VCaP (cell line): Measurements from ENCODE around the gene ZDHHC11B.
"Not testable (repeated sequence)": the region's sequence is repeated elsewhere in the genome, so short reads cannot be mapped to it uniquely, and the experiment has no call there.

Experiments used
- H3K27ac ChIP-seq: fragments of 450-650 bp; 2 replicates; pipeline ENCODE4 v1.5.1; 2017
- CTCF ChIP-seq: fragments of 450-650 bp; conservative IDR thresholded peaks from 2 replicates; pipeline ENCODE4 v1.5.1; 2017; ENCODE audit warnings: mild to moderate bottlenecking, moderate library complexity

The ZDHHC11B gene

GRCh38 chr5:746258-746761 is 38.2 kb downstream of the ZDHHC11B start:
- no peak overlapping the region for H3K27ac ChIP-seq
- TF ChIP-seq CTCF: 0 out of 2 replicates have a peak, but pooled peaks have one; percentile 15

- H3K27ac ChIP-seq: not testable (repeated sequence)
Observed at GRCh38 chr5:745272-746142, 39.0 kb downstream of the ZDHHC11B start.

GRCh38 chr5:743696-744404 is 40.7 kb downstream of the ZDHHC11B start:
- H3K27ac ChIP-seq: not testable (repeated sequence)

GRCh38 chr5:742276-742675 is 42.3 kb downstream of the ZDHHC11B start:
- H3K27ac ChIP-seq: not testable (repeated sequence)

GRCh38 chr5:734145-734544 is 50.4 kb downstream of the ZDHHC11B start:
- not testable (repeated sequence) for H3K27ac ChIP-seq

- not testable (repeated sequence) for H3K27ac ChIP-seq
Observed at GRCh38 chr5:732754-733454, 51.6 kb downstream of the ZDHHC11B start.

GRCh38 chr5:729225-729624 is 55.3 kb downstream of the ZDHHC11B start:
- H3K27ac ChIP-seq: not testable (repeated sequence)

GRCh38 chr5:727087-727486 is 57.4 kb downstream of the ZDHHC11B start:
- not testable (repeated sequence) for H3K27ac ChIP-seq

GRCh38 chr5:723865-724264 is 60.7 kb downstream of the ZDHHC11B start:
- not testable (repeated sequence) for H3K27ac ChIP-seq

- not testable (repeated sequence) for H3K27ac ChIP-seq
Observed at GRCh38 chr5:723309-723708, 61.2 kb downstream of the ZDHHC11B start.

- not testable (repeated sequence) for H3K27ac ChIP-seq
Observed at GRCh38 chr5:719379-719778, 65.2 kb downstream of the ZDHHC11B start.

- H3K27ac ChIP-seq: no peak overlapping the region
- TF ChIP-seq CTCF: no peak
Observed at GRCh38 chr5:717143-717542, 67.4 kb downstream of the ZDHHC11B start.

- not testable (repeated sequence) for H3K27ac ChIP-seq
Observed at GRCh38 chr5:716740-717139, 67.8 kb downstream of the ZDHHC11B start.

GRCh38 chr5:715636-716035 is 68.9 kb downstream of the ZDHHC11B start:
- H3K27ac ChIP-seq: not testable (repeated sequence)

GRCh38 chr5:714215-715118 is 70.1 kb downstream of the ZDHHC11B start:
- not testable (repeated sequence) for H3K27ac ChIP-seq

- not testable (repeated sequence) for H3K27ac ChIP-seq
Observed at GRCh38 chr5:713686-714085, 70.8 kb downstream of the ZDHHC11B start.

GRCh38 chr5:708848-709517 is 75.5 kb downstream of the ZDHHC11B start:
- not testable (repeated sequence) for H3K27ac ChIP-seq
